IMR-90 (cell line): Measurements from ENCODE around the gene UBE2O. TPM values are rescaled to one million over a fixed set of nuclear protein-coding genes. Genes with fewer than 3 reads are reported as not detected.

ENCODE experiments used
- ATAC-seq: fragments of 200-7000 bp; cut with Tn5 transposase; 2 replicates; pipeline ENCODE4 v1.9.1; 2020; ENCODE audit warnings: low read depth, mild to moderate bottlenecking, moderate library complexity
- BruUV-seq: library from RNA; stranded (reverse); fragments of 400-500 nt; replicated peaks from 2 replicates; lab custom pipeline; 2021; lab: Mats Ljungman, UMichigan
- CTCF ChIA-PET: fragments of 300-600 bp; formaldehyde crosslinking; extraction: SDS; loops from one replicate; lab custom pipeline; 2021; ENCODE audit warnings: antibody characterized with exemption; lab: Yijun Ruan, JAX
- POLR2A ChIA-PET: fragments of 300-600 bp; sonication (Branson Sonifier 250); formaldehyde crosslinking; loops from one replicate; lab custom pipeline; 2022; ENCODE audit warnings: antibody characterized with exemption; ENCODE audit not compliant: unreplicated experiment; lab: Charles Lee
- DNase-seq: peaks from one replicate; pipeline ENCODE4 v3.0.0; 2013
- H2AFZ ChIP-seq: replicated peaks from 2 replicates; pipeline ENCODE3; 2013; ENCODE audit warnings: low read length, mild to moderate bottlenecking; ENCODE audit not compliant: poor library complexity
- H2AK5ac ChIP-seq: 2 replicates; pipeline ENCODE4 v1.6.1; 2013; ENCODE audit warnings: low read depth, low read length, inconsistent platforms
- H2AK9ac ChIP-seq: replicated peaks from 2 replicates; pipeline ENCODE3; 2013; ENCODE audit warnings: mild to moderate bottlenecking, low read depth, low read length, moderate library complexity; ENCODE audit not compliant: poor library complexity
- H2BK120ac ChIP-seq: 2 replicates; pipeline ENCODE4 v1.6.1; 2013; ENCODE audit warnings: low read depth, low read length, inconsistent platforms
- H2BK15ac ChIP-seq: 3 replicates; pipeline ENCODE4 v1.6.1; 2013; ENCODE audit warnings: low read depth, low read length, inconsistent platforms
- H2BK20ac ChIP-seq: 2 replicates; pipeline ENCODE4 v1.6.1; 2013; ENCODE audit warnings: low read depth, mild to moderate bottlenecking, inconsistent platforms, low read length, moderate library complexity
- H2BK5ac ChIP-seq: 2 replicates; pipeline ENCODE4 v1.6.1; 2013; ENCODE audit warnings: mild to moderate bottlenecking, low read depth, low read length, inconsistent platforms; ENCODE audit not compliant: poor library complexity, severe bottlenecking
- H3K14ac ChIP-seq: replicated peaks from 2 replicates; pipeline ENCODE4 v1.6.1; 2013; ENCODE audit warnings: low read depth, low read length, inconsistent platforms
- H3K18ac ChIP-seq: 2 replicates; pipeline ENCODE4 v1.6.1; 2013; ENCODE audit warnings: low read depth, low read length, control low read depth
- H3K23ac ChIP-seq: 2 replicates; pipeline ENCODE4 v1.6.1; 2013; ENCODE audit warnings: low read depth, low read length, inconsistent platforms
- H3K27ac ChIP-seq: 2 replicates; pipeline ENCODE4 v1.5.1; 2013; ENCODE audit warnings: mild to moderate bottlenecking, control low read depth, low read length; ENCODE audit not compliant: insufficient read depth
- H3K27me3 ChIP-seq: 2 replicates; pipeline ENCODE4 v1.6.1; 2013; ENCODE audit warnings: low read length; ENCODE audit not compliant: control insufficient read depth, insufficient read depth
- H3K36me3 ChIP-seq: 2 replicates; pipeline ENCODE4 v1.6.1; 2013; ENCODE audit warnings: low read length, mixed read lengths; ENCODE audit not compliant: control insufficient read depth, insufficient read depth
- H3K4ac ChIP-seq: 2 replicates; pipeline ENCODE4 v1.6.1; 2013; ENCODE audit warnings: low read depth, low read length, inconsistent platforms
- H3K4me1 ChIP-seq: 2 replicates; pipeline ENCODE4 v1.6.1; 2013; ENCODE audit warnings: low read length, mixed read lengths; ENCODE audit not compliant: control insufficient read depth, insufficient read depth
- H3K4me2 ChIP-seq: 2 replicates; pipeline ENCODE4 v1.6.1; 2013; ENCODE audit warnings: low read depth, mild to moderate bottlenecking, control low read depth, low read length, moderate library complexity
- H3K4me3 ChIP-seq: 2 replicates; pipeline ENCODE4 v1.5.1; 2013; ENCODE audit warnings: low read depth, mild to moderate bottlenecking, control low read depth, low read length, moderate library complexity; ENCODE audit not compliant: insufficient read depth
- H3K56ac ChIP-seq: 2 replicates; pipeline ENCODE4 v1.6.1; 2013; ENCODE audit warnings: low read length, inconsistent platforms; ENCODE audit not compliant: insufficient read depth; ENCODE audit errors: extremely low read depth
- H3K79me1 ChIP-seq, 2 experiments: 2 replicates each; pipeline ENCODE4 v1.6.1; 2013; ENCODE audit warnings: low read length in 2 of 2, inconsistent platforms in 1 of 2, low read depth in 1 of 2
- H3K9ac ChIP-seq: 2 replicates; pipeline ENCODE4 v1.6.1; 2013; ENCODE audit warnings: low read depth, low read length, control low read depth
- H3K9me1 ChIP-seq: 2 replicates; pipeline ENCODE4 v1.6.1; 2013; ENCODE audit warnings: low read length, inconsistent platforms; ENCODE audit not compliant: insufficient read depth
- H3K9me3 ChIP-seq: 2 replicates; pipeline ENCODE4 v1.6.1; 2013; ENCODE audit warnings: low read length; ENCODE audit not compliant: control insufficient read depth, insufficient read depth
- H4K20me1 ChIP-seq: 2 replicates; pipeline ENCODE4 v1.6.1; 2013; ENCODE audit warnings: low read length, inconsistent platforms; ENCODE audit not compliant: insufficient read depth
- H4K5ac ChIP-seq: 2 replicates; pipeline ENCODE4 v1.6.1; 2013; ENCODE audit warnings: mild to moderate bottlenecking, low read depth, low read length, control low read depth
- H4K8ac ChIP-seq, 2 experiments: 2 replicates each; pipeline ENCODE4 v1.6.1; 2013; ENCODE audit warnings: low read depth in 2 of 2, low read length in 2 of 2, control low read depth in 1 of 2, inconsistent platforms in 1 of 2
- H4K91ac ChIP-seq: 2 replicates; pipeline ENCODE4 v1.6.1; 2013; ENCODE audit warnings: low read depth, low read length, inconsistent platforms; ENCODE audit not compliant: insufficient read depth
- BHLHE40 ChIP-seq: fragments of 150-350 bp; IDR thresholded peaks from 2 replicates; pipeline ENCODE4 v1.6.1; 2016; ENCODE audit warnings: mild to moderate bottlenecking, low read depth, low read length
- CEBPB ChIP-seq: IDR thresholded peaks from 2 replicates; pipeline ENCODE4 v1.6.1; 2012; ENCODE audit warnings: low read depth, low read length, improper control_type of control experiment
- CHD1 ChIP-seq: IDR thresholded peaks from 2 replicates; pipeline ENCODE4 v1.6.1; 2012; ENCODE audit warnings: low read depth, low read length, improper control_type of control experiment
- FOS ChIP-seq: fragments of 150-350 bp; IDR thresholded peaks from 2 replicates; pipeline ENCODE4 v1.6.1; 2016; ENCODE audit warnings: low read depth, low read length
- MAFK ChIP-seq: IDR thresholded peaks from 2 replicates; pipeline ENCODE4 v1.6.1; 2012; ENCODE audit warnings: low read depth, low read length, improper control_type of control experiment
- MAZ ChIP-seq: IDR thresholded peaks from 2 replicates; pipeline ENCODE4 v1.6.1; 2012; ENCODE audit warnings: low read depth, mild to moderate bottlenecking, low read length, improper control_type of control experiment, moderate library complexity, borderline replicate concordance
- MXI1 ChIP-seq: IDR thresholded peaks from 2 replicates; pipeline ENCODE4 v1.6.1; 2012; ENCODE audit warnings: low read depth, mild to moderate bottlenecking, low read length, moderate library complexity, borderline replicate concordance
- NFE2L2 ChIP-seq: fragments of 150-350 bp; IDR thresholded peaks from 2 replicates; pipeline ENCODE4 v1.6.1; 2016; ENCODE audit warnings: low read depth, mild to moderate bottlenecking, low read length
- POLR2A ChIP-seq: IDR thresholded peaks from 2 replicates; pipeline ENCODE4 v1.6.1; 2012; ENCODE audit warnings: mild to moderate bottlenecking, low read depth, low read length
- RAD21 ChIP-seq: IDR thresholded peaks from 2 replicates; pipeline ENCODE4 v1.6.1; 2012; ENCODE audit warnings: low read length, improper control_type of control experiment
- RCOR1 ChIP-seq: IDR thresholded peaks from 2 replicates; pipeline ENCODE4 v1.6.1; 2012; ENCODE audit warnings: mild to moderate bottlenecking, low read length, improper control_type of control experiment; ENCODE audit not compliant: insufficient replicate concordance
- RFX5 ChIP-seq: IDR thresholded peaks from 2 replicates; pipeline ENCODE4 v1.8.0; 2012; ENCODE audit warnings: low read depth, mild to moderate bottlenecking, low read length, moderate library complexity
- SMC3 ChIP-seq: fragments of 150-350 bp; IDR thresholded peaks from 2 replicates; pipeline ENCODE4 v1.6.1; 2016; ENCODE audit warnings: low read depth, mild to moderate bottlenecking, antibody characterized with exemption, low read length, moderate library complexity
- WGBS, 2 experiments: methylation state at CpG; one replicate each; pipeline versions ENCODE4 v1.1.5 to v1.1.7; 2013; ENCODE audit warnings: missing lambda C conversion rate in 2 of 2; ENCODE audit not compliant: insufficient read length in 1 of 2; ENCODE audit errors: extremely low coverage in 2 of 2; 5-methylcytosine and 5-hydroxymethylcytosine counted together
- dilution Hi-C: fragments of 300-500 bp; cut with HindIII; formaldehyde crosslinking; loops from one replicate; pipeline ENCODE4 v1.14.3; 2018; ENCODE audit warnings: low sequenced_read_pairs; ENCODE audit not compliant: unreplicated experiment
- in situ Hi-C: fragments of 300-500 bp; cut with MboI; formaldehyde crosslinking; loops from 3 replicates; pipeline ENCODE4 v1.14.3; 2019; ENCODE audit warnings: low sequenced_read_pairs, inconsistent platforms, mixed read lengths
- intact Hi-C: fragments of 100-400 bp; cut with micrococcal nuclease; formaldehyde crosslinking; loops from 2 replicates; pipeline ENCODE4 v1.10.0; 2022
- polyA plus RNA-seq, 3 experiments: library from polyadenylated mRNA; depleted of rRNA; stranded (reverse); fragments of >200 nt; gene quantifications; 2 replicates each; pipeline ENCODE4 v1.2.3, GENCODE V29; 2012; ENCODE audit warnings: low replicate concordance in 1 of 3
- total RNA-seq: library from RNA; depleted of rRNA; stranded (reverse); fragments of >200 nt; gene quantifications from 2 replicates; pipeline ENCODE4 v1.2.3, GENCODE V29; 2012
- TF ChIP-seq, protein P1 (sequence below): fragments of 150-350 bp; IDR thresholded peaks from 2 replicates; pipeline ENCODE4 v1.6.1; 2017; ENCODE audit warnings: mild to moderate bottlenecking, antibody characterized with exemption, low read length, low read depth
- TF ChIP-seq, protein P2 (sequence below): fragments of 150-350 bp; IDR thresholded peaks from 2 replicates; pipeline ENCODE4 v1.6.1; 2016; ENCODE audit warnings: low read depth, mild to moderate bottlenecking, low read length, moderate library complexity, borderline replicate concordance
- TF ChIP-seq, protein P3 (sequence below): conservative IDR thresholded peaks from 2 replicates; pipeline ENCODE4 v1.5.1; 2012; ENCODE audit warnings: mild to moderate bottlenecking, low read depth, low read length, improper control_type of control experiment

Gene UBE2O
- total and polyA plus RNA-seq, 2 of the 4 experiments (the other 2 are of a cell fraction): 17.6 TPM

DNA sequence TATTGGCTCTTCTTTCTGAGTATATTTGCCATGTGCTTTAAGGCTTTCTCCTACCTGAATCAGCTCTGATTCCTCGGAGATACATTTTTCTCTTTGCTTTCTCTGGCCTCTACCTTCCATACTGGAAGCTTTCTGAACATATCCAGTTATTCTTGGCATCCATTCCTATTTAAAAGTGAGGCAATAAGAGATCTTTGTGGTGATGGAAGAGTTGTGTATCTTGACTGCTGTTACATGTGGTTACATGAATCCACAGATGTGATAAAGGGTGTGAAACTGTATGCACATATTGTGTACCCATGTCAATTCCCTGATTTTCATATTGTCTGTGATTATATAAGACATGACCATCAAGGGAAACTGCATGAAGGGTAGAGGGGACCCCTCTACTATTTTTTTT is 24.4 kb downstream of the UBE2O start:
- no TSS peak for BruUV-seq
- Histone ChIP-seq H3K79me1 (peaks cover 35 to 77% of the 10 kb centered on the region in 2 experiments), H3K56ac (no peak overlapping the region), H3K4me3 (no peak overlapping the region), H4K5ac (no peak overlapping the region), H3K27me3 (no peaks in the 10 kb centered on the region), H2BK15ac (no peak overlapping the region), H3K23ac (no peak overlapping the region), H4K20me1 (peaks cover 64% of the 10 kb centered on the region), H3K9me3 (no peaks in the 10 kb centered on the region), H3K9me1 (peaks cover 10% of the 10 kb centered on the region), H2AK5ac (no peak overlapping the region), H2AK9ac (no peak overlapping the region), H4K8ac (no peak overlapping the region), H3K18ac (no peak overlapping the region), H2BK20ac (no peak overlapping the region), H3K4ac (no peak overlapping the region), H3K27ac (no peak overlapping the region), H2BK120ac (no peak overlapping the region), H2BK5ac (no peak overlapping the region), H3K4me1 (peaks cover 15% of the 10 kb centered on the region), H3K4me2 (no peak overlapping the region), H3K36me3 (no peaks in the 10 kb centered on the region), H2AFZ (no peak overlapping the region), H3K14ac (no peak overlapping the region), H4K91ac (no peak overlapping the region), H3K9ac (no peak overlapping the region)
- no CpG with 5 or more reads among the region's 1 CpG for WGBS, 2 experiments
- in situ Hi-C loops (no loop called here), dilution Hi-C loops (no loop called here), intact Hi-C loops (no loop called here)
- no peak for DNase-seq
- TF ChIP-seq SMC3 (no peak), CHD1 (no peak), MXI1 (no peak), NFE2L2 (no peak), RCOR1 (no peak), FOS (no peak), RFX5 (no peak), MAZ (no peak), CEBPB (no peak), RAD21 (no peak), POLR2A (no peak), BHLHE40 (no peak), MAFK (no peak)
- TF ChIP-seq, protein P1, sequence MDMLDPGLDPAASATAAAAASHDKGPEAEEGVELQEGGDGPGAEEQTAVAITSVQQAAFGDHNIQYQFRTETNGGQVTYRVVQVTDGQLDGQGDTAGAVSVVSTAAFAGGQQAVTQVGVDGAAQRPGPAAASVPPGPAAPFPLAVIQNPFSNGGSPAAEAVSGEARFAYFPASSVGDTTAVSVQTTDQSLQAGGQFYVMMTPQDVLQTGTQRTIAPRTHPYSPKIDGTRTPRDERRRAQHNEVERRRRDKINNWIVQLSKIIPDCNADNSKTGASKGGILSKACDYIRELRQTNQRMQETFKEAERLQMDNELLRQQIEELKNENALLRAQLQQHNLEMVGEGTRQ: no peak
- TF ChIP-seq, protein P2, sequence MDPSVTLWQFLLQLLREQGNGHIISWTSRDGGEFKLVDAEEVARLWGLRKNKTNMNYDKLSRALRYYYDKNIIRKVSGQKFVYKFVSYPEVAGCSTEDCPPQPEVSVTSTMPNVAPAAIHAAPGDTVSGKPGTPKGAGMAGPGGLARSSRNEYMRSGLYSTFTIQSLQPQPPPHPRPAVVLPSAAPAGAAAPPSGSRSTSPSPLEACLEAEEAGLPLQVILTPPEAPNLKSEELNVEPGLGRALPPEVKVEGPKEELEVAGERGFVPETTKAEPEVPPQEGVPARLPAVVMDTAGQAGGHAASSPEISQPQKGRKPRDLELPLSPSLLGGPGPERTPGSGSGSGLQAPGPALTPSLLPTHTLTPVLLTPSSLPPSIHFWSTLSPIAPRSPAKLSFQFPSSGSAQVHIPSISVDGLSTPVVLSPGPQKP: no peak
- TF ChIP-seq, protein P3, sequence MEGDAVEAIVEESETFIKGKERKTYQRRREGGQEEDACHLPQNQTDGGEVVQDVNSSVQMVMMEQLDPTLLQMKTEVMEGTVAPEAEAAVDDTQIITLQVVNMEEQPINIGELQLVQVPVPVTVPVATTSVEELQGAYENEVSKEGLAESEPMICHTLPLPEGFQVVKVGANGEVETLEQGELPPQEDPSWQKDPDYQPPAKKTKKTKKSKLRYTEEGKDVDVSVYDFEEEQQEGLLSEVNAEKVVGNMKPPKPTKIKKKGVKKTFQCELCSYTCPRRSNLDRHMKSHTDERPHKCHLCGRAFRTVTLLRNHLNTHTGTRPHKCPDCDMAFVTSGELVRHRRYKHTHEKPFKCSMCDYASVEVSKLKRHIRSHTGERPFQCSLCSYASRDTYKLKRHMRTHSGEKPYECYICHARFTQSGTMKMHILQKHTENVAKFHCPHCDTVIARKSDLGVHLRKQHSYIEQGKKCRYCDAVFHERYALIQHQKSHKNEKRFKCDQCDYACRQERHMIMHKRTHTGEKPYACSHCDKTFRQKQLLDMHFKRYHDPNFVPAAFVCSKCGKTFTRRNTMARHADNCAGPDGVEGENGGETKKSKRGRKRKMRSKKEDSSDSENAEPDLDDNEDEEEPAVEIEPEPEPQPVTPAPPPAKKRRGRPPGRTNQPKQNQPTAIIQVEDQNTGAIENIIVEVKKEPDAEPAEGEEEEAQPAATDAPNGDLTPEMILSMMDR: no peak
- CTCF ChIA-PET: no interaction called here
- POLR2A ChIA-PET: no interaction called here
- ATAC-seq: no peak
